ENCODE data around the gene LIME1.

DNA sequence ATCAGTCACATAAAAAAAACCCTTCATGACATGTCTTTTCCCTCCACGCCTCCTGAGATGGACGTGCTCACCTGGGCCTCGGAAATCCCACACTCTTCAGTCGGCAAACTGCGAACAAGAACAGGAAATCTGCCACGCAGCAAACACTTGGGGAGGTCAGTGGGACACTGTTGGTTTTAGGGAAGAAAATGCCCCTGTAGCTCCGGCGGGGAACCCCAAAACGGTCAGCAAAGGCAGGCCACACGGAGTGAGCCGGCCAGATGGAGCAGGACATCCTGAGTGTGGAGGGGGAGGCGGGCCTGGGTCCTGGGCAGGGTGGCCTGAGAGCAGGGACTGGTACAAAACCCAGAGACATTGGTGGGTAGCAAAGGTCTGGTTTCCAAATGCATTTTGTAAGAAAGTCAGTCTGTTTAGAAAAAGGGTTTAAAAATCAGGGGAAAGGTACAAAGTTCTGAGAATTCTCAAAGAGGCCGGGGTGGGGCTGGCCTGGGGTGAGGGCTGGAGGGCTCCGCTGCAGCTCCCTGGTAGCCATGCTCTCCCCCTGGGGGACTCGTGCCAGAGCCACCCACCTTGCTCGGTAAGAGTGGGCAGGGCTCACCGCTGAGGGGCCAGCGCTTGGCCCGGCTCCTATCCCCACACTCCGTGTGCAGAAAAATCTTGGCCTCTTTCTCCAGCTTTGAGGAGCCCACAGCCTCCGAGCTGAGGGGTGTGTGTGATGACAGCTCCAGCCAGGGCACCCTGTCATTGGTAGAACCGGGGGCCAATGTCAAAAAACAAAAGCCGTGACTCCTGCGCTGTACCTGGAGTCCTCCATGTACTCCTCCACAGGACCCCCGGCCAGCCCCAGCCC is 8.3 kb downstream of the LIME1 start:
- TF ChIP-seq POLR2A (IDR thresholded peaks at IDR 0.05) (no peak), POLR2AphosphoS5 (IDR thresholded peaks at IDR 0.05) (no peak)
- TF ChIP-seq, protein P1, sequence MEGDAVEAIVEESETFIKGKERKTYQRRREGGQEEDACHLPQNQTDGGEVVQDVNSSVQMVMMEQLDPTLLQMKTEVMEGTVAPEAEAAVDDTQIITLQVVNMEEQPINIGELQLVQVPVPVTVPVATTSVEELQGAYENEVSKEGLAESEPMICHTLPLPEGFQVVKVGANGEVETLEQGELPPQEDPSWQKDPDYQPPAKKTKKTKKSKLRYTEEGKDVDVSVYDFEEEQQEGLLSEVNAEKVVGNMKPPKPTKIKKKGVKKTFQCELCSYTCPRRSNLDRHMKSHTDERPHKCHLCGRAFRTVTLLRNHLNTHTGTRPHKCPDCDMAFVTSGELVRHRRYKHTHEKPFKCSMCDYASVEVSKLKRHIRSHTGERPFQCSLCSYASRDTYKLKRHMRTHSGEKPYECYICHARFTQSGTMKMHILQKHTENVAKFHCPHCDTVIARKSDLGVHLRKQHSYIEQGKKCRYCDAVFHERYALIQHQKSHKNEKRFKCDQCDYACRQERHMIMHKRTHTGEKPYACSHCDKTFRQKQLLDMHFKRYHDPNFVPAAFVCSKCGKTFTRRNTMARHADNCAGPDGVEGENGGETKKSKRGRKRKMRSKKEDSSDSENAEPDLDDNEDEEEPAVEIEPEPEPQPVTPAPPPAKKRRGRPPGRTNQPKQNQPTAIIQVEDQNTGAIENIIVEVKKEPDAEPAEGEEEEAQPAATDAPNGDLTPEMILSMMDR (IDR thresholded peaks at IDR 0.05): no peak

Measured in suprapubic skin (tissue), 4 donors.